HG02884 (cell line): Measurements from ENCODE around the gene C1orf94.

Source experiments
- ATAC-seq: cut with Tn5 transposase; IDR thresholded peaks from one replicate; pipeline ENCODE4 v1.9.1; 2021; ENCODE audit warnings: mild to moderate bottlenecking, moderate library complexity; ENCODE audit not compliant: unreplicated experiment

Gene C1orf94

GRCh38 chr1:34250342-34250741, 73.6 kb downstream of the C1orf94 start:
- no peak for ATAC-seq

- ATAC-seq = no peak
Observed at GRCh38 chr1:34262023-34262853, 85.5 kb downstream of the C1orf94 start.

DNA sequence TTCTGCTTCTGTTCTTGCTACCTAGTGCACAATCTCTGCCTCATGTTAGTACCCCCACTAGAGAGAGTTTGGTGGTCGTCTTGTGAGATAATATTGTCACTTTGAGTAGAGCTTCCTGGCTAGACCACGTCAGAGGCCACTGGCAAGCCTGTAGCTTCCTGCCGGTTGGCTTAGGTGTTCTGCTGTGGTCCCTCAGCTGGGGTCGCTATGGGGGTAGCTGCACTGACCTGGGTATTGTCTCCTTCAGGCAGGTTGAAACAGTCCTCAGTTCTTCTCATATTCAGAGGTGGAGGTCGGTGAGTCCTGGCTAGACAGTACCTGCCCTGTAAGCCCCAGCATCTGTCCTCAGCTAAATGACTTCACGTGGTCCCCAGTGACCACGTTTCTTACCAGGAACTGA, 86.2 kb downstream of the C1orf94 start:
- no peak for ATAC-seq

DNA sequence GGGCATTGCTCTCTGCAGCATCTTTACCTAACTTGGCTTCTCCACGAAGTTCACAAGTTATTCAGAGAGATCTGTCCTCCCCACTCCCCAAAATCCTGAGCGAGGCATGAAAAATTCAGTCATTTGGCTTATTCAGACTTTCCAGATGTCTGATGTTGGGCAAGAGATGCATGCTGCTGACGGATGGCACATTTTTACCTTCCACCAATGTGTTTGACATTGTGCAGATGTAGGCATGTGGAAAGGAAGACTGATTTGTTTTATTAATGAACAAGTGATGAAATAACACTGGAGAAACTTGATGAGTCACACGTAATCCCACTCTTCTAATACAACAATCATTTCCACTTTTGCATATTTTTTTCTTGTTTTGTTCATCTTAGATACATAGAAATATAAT, 86.7 kb downstream of the C1orf94 start:
- ATAC-seq = no peak

GRCh38 chr1:34265396-34265795, 88.7 kb downstream of the C1orf94 start:
- no peak for ATAC-seq

GRCh38 chr1:34266127-34266951, 89.6 kb downstream of the C1orf94 start:
- ATAC-seq = no peak

DNA sequence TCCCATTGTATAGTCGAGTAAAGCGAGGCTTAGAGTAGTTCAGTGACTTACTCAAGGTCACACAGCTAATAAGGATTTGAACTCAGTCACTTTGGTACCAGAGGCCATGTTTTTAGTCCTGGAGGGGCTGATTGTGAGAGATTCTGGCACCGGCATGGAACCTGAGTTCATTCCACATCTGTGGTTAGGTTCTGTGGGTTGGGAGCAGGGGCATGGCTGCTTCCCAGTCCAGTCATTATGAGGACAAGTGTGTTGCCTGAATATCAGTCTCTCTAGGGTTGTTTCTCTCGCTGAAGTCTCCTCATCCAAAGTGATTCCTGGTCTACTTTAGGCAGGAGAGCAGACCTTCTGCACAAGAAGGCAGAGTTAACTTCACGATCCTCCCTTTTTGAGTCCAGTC, 90.6 kb downstream of the C1orf94 start:
- no peak for ATAC-seq

GRCh38 chr1:34268311-34268954, 91.7 kb downstream of the C1orf94 start:
- ATAC-seq = no peak
